K562 (cell line): ENCODE results near the gene S100A7A.

Source experiments
- ARID2 ChIP-seq: fragments of 450-650 bp; IDR thresholded peaks from 2 replicates; pipeline ENCODE4 v1.6.1; 2017; ENCODE audit warnings: antibody characterized with exemption, mild to moderate bottlenecking
- ARNT ChIP-seq, 2 experiments: fragments of 450-650 bp; IDR thresholded peaks; 2 replicates each; pipeline ENCODE4 v1.6.1; 2016; ENCODE audit warnings: mild to moderate bottlenecking in 1 of 2
- NFIX ChIP-seq: fragments of 250-450 bp; sonication (Bioruptor Pico); IDR thresholded peaks from 2 replicates; pipeline ENCODE4 v1.4.0; 2020; ENCODE audit warnings: low read depth, mild to moderate bottlenecking, moderate library complexity
- NFYB ChIP-seq: IDR thresholded peaks from 2 replicates; pipeline ENCODE4 v1.6.1; 2011; ENCODE audit warnings: mild to moderate bottlenecking, moderate library complexity; ENCODE audit not compliant: insufficient read length; ENCODE audit errors: extremely low read depth
- NR2C2 ChIP-seq, 2 experiments: fragments of 200-800 bp in 1 of 2; sonication (Bioruptor generic) in 1 of 2; sonication (generic) in 1 of 2; formaldehyde crosslinking in 1 of 2; IDR thresholded peaks; 2 replicates each; pipeline versions ENCODE4 v1.6.1 to v1.8.0; 2016 to 2022; ENCODE audit warnings: mild to moderate bottlenecking in 1 of 2, missing compliant biosample characterization in 1 of 2, missing genetic modification characterization in 1 of 2, missing genetic modification reagents in 1 of 2
- RAD51 ChIP-seq: fragments of 450-650 bp; IDR thresholded peaks from 2 replicates; pipeline ENCODE4 v1.7.1; 2016; ENCODE audit warnings: low read depth, mild to moderate bottlenecking, borderline replicate concordance
- SMAD3 ChIP-seq: fragments of 450-650 bp; formaldehyde crosslinking; conservative IDR thresholded peaks from 2 replicates; pipeline ENCODE4 v1.4.0; 2020; ENCODE audit warnings: mild to moderate bottlenecking
- TAF1 ChIP-seq: IDR thresholded peaks from 2 replicates; pipeline ENCODE4 v1.6.1; 2011; ENCODE audit warnings: mild to moderate bottlenecking, low read length, moderate library complexity; ENCODE audit not compliant: insufficient read depth, control insufficient read depth, severe bottlenecking; ENCODE audit errors: extremely low read depth
- U2AF2 ChIP-seq: fragments of 200-400 bp; formaldehyde crosslinking; optimal IDR thresholded peaks from 2 replicates; pipeline ENCODE3; 2017; ENCODE audit warnings: low read depth, mild to moderate bottlenecking, low read length
- YY1 ChIP-seq, 3 experiments: IDR thresholded peaks; 2 replicates each; pipeline ENCODE4 v1.6.1; 2011; ENCODE audit warnings: low read length in 2 of 3, mild to moderate bottlenecking in 2 of 3, moderate library complexity in 2 of 3, borderline replicate concordance in 1 of 3, control low read depth in 1 of 3, low read depth in 1 of 3; ENCODE audit not compliant: insufficient read depth in 3 of 3, insufficient replicate concordance in 2 of 3, control insufficient read depth in 1 of 3, insufficient read length in 1 of 3; ENCODE audit errors: extremely low read depth in 1 of 3
- ZNF707 ChIP-seq: fragments of 250-450 bp; sonication (Bioruptor Pico); conservative IDR thresholded peaks from 2 replicates; pipeline ENCODE4 v1.8.0; 2022; ENCODE audit warnings: inconsistent platforms, mild to moderate bottlenecking, moderate library complexity
- ZNF785 ChIP-seq: fragments of 250-450 bp; sonication (Bioruptor Pico); IDR thresholded peaks from 2 replicates; pipeline ENCODE4 v1.4.0; 2020; ENCODE audit warnings: mild to moderate bottlenecking
- TF ChIP-seq, protein P1 (sequence below), 3 experiments: IDR thresholded peaks in 2 of 3; conservative IDR thresholded peaks in 1 of 3; 2 replicates each; pipeline ENCODE4 v1.5.1; 2011 to 2012; ENCODE audit warnings: low read length in 3 of 3, mild to moderate bottlenecking in 3 of 3, control low read depth in 2 of 3, improper control_type of control experiment in 1 of 3, inconsistent platforms in 1 of 3, low read depth in 1 of 3, mixed read lengths in 1 of 3, moderate library complexity in 1 of 3; ENCODE audit not compliant: insufficient read depth in 2 of 3

- TF ChIP-seq NR2C2 (CRISPR knock-in tag; IDR thresholded peaks at IDR 0.05) (no peak), NR2C2 (tag; IDR thresholded peaks at IDR 0.05) (no peak), NFYB (no peak), ZNF785 (no peak), RAD51 (no peak), SMAD3 (no peak), ZNF707 (CRISPR knock-in tag) (no peak), ARNT (IDR thresholded peaks at IDR 0.05) (no peak), NFIX (CRISPR knock-in tag) (no peak), TAF1 (no peak), ARID2 (no peak), YY1 (IDR thresholded peaks at IDR 0.05; ENCODE audit: borderline replicate concordance in 1 of 3, control insufficient read depth in 1 of 3, extremely low read depth in 1 of 3, insufficient read depth in 3 of 3, insufficient read length in 1 of 3, insufficient replicate concordance in 2 of 3, low read depth in 1 of 3, low read length in 2 of 3) (no peak), U2AF2 (no peak)
- TF ChIP-seq, protein P1, sequence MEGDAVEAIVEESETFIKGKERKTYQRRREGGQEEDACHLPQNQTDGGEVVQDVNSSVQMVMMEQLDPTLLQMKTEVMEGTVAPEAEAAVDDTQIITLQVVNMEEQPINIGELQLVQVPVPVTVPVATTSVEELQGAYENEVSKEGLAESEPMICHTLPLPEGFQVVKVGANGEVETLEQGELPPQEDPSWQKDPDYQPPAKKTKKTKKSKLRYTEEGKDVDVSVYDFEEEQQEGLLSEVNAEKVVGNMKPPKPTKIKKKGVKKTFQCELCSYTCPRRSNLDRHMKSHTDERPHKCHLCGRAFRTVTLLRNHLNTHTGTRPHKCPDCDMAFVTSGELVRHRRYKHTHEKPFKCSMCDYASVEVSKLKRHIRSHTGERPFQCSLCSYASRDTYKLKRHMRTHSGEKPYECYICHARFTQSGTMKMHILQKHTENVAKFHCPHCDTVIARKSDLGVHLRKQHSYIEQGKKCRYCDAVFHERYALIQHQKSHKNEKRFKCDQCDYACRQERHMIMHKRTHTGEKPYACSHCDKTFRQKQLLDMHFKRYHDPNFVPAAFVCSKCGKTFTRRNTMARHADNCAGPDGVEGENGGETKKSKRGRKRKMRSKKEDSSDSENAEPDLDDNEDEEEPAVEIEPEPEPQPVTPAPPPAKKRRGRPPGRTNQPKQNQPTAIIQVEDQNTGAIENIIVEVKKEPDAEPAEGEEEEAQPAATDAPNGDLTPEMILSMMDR (IDR thresholded peaks at IDR 0.05 in 2 of 3, conservative IDR thresholded peaks at IDR 0.05 in 1 of 3; ENCODE audit: insufficient read depth in 2 of 3, low read depth in 1 of 3, low read length in 3 of 3): no peak
Observed at GRCh38 chr1:153431427-153431826, 15.1 kb downstream of the S100A7A start.
